RWPE2 (cell line): Measurements from ENCODE around the gene P2RX1.
"Not testable (repeated sequence)": the region's sequence is repeated elsewhere in the genome, so short reads cannot be mapped to it uniquely, and the experiment has no call there.

ENCODE experiments used
- ATAC-seq: fragments of 200-7000 bp; cut with Tn5 transposase; 3 replicates; pipeline ENCODE4 v1.9.1; 2021; ENCODE audit warnings: low read depth
- DNase-seq: peaks from one replicate; pipeline ENCODE4 v3.0.0-alpha.2; 2020; ENCODE audit warnings: low spot score
- H3K27ac ChIP-seq: fragments of 450-650 bp; 2 replicates; pipeline ENCODE4 v1.5.1; 2017; ENCODE audit warnings: mild to moderate bottlenecking; ENCODE audit not compliant: poor library complexity, severe bottlenecking
- H3K27me3 ChIP-seq: fragments of 250-450 bp; sonication (Bioruptor Pico); 2 replicates; pipeline ENCODE4 v1.5.1; 2021; ENCODE audit warnings: mild to moderate bottlenecking, moderate library complexity; ENCODE audit not compliant: insufficient read depth, poor library complexity, severe bottlenecking
- H3K36me3 ChIP-seq: fragments of 250-450 bp; sonication (Bioruptor Pico); 2 replicates; pipeline ENCODE4 v1.5.1; 2020; ENCODE audit warnings: low read depth, mild to moderate bottlenecking, moderate library complexity
- H3K4me1 ChIP-seq: fragments of 250-450 bp; sonication (Bioruptor Pico); 2 replicates; pipeline ENCODE4 v1.5.1; 2021; ENCODE audit warnings: mild to moderate bottlenecking, moderate library complexity; ENCODE audit not compliant: insufficient read depth, poor library complexity, severe bottlenecking
- H3K4me3 ChIP-seq: fragments of 250-450 bp; sonication (Bioruptor Pico); 2 replicates; pipeline ENCODE4 v1.5.1; 2021; ENCODE audit warnings: mild to moderate bottlenecking, moderate library complexity; ENCODE audit not compliant: severe bottlenecking
- H3K9me3 ChIP-seq: fragments of 250-450 bp; sonication (Bioruptor Pico); 2 replicates; pipeline ENCODE4 v1.5.1; 2021; ENCODE audit warnings: mild to moderate bottlenecking, moderate library complexity; ENCODE audit not compliant: severe bottlenecking
- TF ChIP-seq, protein P1 (sequence below): fragments of 450-650 bp; IDR thresholded peaks from one replicate; pipeline ENCODE4 v1.5.1; 2017; ENCODE audit warnings: mild to moderate bottlenecking, moderate library complexity; ENCODE audit not compliant: poor library complexity, severe bottlenecking

P2RX1 gene

DNA sequence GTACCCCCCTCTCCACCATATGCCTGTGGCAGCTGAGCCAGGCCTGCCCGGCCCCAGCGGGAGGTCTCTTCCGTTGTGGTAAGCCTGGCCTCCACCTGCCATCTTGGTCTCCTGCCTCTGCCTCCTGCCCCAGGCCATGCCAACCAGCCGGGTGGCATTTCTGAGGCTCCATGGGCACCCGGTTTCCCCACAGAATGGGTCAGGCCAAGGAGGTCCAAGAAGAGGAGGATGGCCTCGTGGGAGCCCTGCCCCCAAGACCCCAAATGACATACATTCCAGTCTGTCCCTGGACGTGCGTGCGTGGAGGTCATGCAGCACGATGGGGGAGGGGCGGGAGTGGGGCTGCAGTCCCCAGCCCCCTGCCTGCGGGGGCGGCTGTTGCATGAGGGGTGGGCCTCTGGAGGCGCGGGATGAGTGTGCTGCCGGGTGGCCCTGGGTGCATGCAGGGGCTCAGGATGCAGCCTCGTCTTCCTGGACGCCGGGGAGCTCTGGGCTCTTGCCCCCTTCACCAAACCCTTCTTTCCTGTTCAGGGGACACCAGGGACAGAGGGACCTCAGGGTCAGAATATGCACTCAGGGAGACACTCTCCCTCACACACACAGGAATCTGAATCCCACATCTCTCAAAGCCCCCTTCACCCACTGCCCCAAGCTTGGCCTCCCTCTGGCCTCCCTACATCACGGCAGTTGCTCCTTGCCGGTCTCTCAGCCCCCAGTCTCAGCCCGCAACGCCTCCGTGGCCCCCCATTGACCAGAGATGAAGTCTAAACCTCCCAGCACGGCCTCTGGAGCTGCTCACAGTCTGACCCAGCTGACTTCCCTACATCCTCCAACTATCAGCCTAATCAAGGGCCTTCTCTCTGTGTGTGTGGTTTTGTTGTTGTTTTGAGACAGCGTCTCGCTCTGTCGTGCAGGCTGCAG lies 54.2 kb downstream of the P2RX1 start:
- TF ChIP-seq, protein P1, sequence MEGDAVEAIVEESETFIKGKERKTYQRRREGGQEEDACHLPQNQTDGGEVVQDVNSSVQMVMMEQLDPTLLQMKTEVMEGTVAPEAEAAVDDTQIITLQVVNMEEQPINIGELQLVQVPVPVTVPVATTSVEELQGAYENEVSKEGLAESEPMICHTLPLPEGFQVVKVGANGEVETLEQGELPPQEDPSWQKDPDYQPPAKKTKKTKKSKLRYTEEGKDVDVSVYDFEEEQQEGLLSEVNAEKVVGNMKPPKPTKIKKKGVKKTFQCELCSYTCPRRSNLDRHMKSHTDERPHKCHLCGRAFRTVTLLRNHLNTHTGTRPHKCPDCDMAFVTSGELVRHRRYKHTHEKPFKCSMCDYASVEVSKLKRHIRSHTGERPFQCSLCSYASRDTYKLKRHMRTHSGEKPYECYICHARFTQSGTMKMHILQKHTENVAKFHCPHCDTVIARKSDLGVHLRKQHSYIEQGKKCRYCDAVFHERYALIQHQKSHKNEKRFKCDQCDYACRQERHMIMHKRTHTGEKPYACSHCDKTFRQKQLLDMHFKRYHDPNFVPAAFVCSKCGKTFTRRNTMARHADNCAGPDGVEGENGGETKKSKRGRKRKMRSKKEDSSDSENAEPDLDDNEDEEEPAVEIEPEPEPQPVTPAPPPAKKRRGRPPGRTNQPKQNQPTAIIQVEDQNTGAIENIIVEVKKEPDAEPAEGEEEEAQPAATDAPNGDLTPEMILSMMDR = no peak
- Histone ChIP-seq H3K4me3 (no peak overlapping the region), H3K4me1 (no peaks in the 10 kb centered on the region), H3K9me3 (no peaks in the 10 kb centered on the region), H3K27me3 (no peaks in the 10 kb centered on the region), H3K36me3 (no peaks in the 10 kb centered on the region; the same call in 1 of the 2 replicates), H3K27ac (no peak overlapping the region)
- ATAC-seq = no peak
- no peak for DNase-seq

DNA sequence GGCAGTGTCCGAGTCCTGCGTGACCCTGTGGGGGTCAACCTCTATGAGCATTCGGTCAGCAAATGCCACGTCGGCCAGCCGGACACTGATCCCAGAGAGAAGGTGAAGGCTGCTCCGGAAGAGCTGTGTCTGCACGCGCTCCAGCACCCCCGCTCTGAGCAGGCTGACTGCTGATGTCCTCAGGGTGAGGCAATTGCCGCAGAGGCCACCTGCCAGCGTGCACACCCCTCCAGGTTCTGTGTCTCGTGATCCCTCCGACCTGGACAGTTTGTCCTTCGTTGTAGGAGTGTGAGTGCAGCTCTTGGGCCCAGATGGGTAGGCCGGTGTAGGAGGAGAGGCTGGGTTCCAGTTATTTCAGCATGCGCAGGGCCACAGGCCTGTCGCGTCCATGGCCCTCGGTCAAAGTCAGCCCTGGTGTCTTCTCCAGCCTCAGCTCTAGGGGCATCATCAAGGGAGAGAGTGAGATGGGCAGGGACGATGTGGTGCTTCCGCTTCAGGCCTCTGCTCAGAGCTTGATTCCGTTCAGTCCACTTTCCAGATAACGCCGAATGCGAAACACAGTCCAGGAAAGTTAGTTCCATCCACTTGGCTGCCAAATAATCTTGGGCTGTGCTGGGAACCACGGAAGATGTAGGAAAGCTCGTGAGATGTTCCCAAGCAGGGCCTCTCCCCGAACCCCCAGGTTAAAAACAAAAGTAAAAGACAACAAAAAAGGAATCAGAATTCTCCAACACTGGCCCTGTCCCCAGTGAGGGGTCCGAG lies 55.1 kb downstream of the P2RX1 start:
- no peak overlapping the region for H3K4me3 ChIP-seq
- ATAC-seq = no peak
- H3K36me3 ChIP-seq = no peaks in the 10 kb centered on the region; the same call in 1 of the 2 replicates
- no peak overlapping the region for H3K27ac ChIP-seq
- DNase-seq = no peak
- TF ChIP-seq, protein P1 = no peak
- H3K9me3 ChIP-seq = no peaks in the 10 kb centered on the region
- no peaks in the 10 kb centered on the region for H3K27me3 ChIP-seq
- no peaks in the 10 kb centered on the region for H3K4me1 ChIP-seq

DNA sequence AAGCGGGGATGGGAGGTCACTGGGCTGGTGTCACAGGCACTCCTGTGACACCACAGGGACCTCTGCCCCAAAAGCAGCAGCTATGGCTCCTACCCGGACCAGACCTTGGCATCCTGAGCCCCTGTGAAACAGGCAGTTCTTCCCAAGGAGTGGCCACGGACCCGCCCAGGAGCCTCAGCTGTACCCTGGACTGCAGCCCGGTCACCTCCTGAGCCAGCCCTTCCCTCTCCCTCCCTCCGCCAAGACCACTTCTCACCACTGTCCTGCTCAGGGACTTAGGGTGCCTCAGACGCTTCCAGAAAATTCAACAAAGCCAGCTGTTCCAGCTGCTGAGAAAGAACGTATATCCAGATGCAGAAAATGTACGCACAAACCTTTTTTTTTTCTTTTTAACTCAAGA lies 56.3 kb downstream of the P2RX1 start:
- Histone ChIP-seq H3K27ac (no peak overlapping the region), H3K9me3 (no peaks in the 10 kb centered on the region), H3K4me3 (no peak overlapping the region), H3K4me1 (no peaks in the 10 kb centered on the region), H3K27me3 (no peaks in the 10 kb centered on the region), H3K36me3 (no peaks in the 10 kb centered on the region; the same call in 1 of the 2 replicates)
- no peak for DNase-seq
- TF ChIP-seq, protein P1 = no peak
- no peak for ATAC-seq

DNA sequence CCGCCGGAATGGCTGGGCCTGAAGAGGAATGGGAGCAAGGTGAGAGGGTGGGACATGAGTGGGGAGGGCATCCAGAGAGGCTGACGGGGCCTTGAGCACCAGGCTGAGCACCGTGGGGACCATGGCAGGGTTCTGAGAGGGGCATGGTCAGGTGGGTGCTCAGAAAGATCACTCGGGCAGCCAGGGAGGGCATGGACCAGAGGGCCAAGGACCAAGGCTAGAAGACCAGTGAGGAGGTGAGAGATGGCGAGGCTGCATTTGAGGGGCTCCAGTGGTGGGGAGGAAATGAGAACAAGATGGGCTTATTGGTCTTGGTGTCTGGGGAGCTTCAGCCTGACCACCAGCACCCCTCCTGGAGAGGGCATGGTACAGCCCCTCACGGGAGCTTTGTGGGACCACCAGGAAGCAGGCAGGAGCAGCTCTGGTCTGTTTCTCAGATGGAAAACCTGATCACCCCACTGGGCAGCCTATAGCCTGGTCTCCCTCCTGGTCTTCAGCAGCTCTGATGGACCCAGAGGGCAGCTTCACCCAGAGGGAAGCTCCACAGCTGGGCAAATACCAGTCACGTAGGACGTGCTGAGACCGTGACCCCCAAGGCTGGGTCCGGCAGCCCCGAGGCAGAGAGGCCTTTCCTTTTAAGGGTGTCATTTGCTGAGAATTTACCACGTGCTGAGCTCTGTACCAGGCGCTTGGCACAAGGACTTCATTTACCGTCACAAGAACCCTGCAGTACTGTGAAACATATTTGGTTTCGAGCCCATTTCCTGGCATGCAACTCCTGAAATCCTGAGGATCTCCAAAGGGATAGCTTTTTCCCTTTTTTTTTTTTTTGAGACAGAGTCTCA lies 58.8 kb downstream of the P2RX1 start:
- Histone ChIP-seq H3K9me3 (no peaks in the 10 kb centered on the region), H3K27me3 (no peaks in the 10 kb centered on the region), H3K36me3 (no peaks in the 10 kb centered on the region; the same call in 1 of the 2 replicates), H3K4me1 (no peaks in the 10 kb centered on the region), H3K4me3 (no peak overlapping the region), H3K27ac (no peak overlapping the region)
- DNase-seq (no peak), ATAC-seq (no peak; the same call in 2 of the 3 replicates)
- TF ChIP-seq, protein P1 = no peak

DNA sequence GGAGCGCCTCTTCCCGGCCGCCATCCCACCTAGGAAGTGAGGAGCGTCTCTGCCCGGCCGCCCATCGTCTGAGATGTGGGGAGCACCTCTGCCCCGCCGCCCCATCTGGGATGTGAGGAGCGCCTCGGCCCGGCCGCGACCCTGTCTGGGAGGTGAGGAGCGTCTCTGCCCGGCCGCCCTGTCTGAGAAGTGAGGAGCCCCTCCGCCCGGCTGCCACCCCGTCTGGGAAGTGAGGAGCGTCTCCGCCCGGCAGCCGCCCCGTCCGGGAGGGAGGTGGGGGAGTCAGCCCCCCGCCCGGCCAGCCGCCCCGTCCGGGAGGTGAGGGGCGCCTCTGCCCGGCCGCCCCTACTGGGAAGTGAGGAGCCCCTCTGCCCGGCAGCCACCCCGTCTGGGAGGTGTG lies 62.1 kb downstream of the P2RX1 start:
- not testable (repeated sequence) for H3K36me3 ChIP-seq, H3K27ac ChIP-seq, H3K9me3 ChIP-seq, DNase-seq, H3K27me3 ChIP-seq, H3K4me3 ChIP-seq, ATAC-seq, H3K4me1 ChIP-seq
